ENCODE results near the gene PLEKHA5.
"Not testable (repeated sequence)": the region's sequence is repeated elsewhere in the genome, so short reads cannot be mapped to it uniquely, and the experiment has no call there.

PLEKHA5 gene

GRCh38 chr12:19285793-19286448 lies 156.4 kb downstream of the PLEKHA5 start:
- no peak for DNase-seq

GRCh38 chr12:19287302-19287701 lies 157.8 kb downstream of the PLEKHA5 start:
- DNase-seq, result no peak

GRCh38 chr12:19288161-19288560 lies 158.6 kb downstream of the PLEKHA5 start:
- DNase-seq, result no peak

GRCh38 chr12:19288603-19289244 lies 159.2 kb downstream of the PLEKHA5 start:
- DNase-seq, result peak; percentile 30

- DNase-seq, result no peak
These were observed 169.5 kb downstream of the PLEKHA5 start for GRCh38 chr12:19298836-19299605.

- DNase-seq, result no peak
These were observed 170.2 kb downstream of the PLEKHA5 start for GRCh38 chr12:19299765-19300164.

- no peak for DNase-seq
These were observed 171.7 kb downstream of the PLEKHA5 start for GRCh38 chr12:19301223-19301622.

- DNase-seq, result no peak
These were observed 172.2 kb downstream of the PLEKHA5 start for GRCh38 chr12:19301688-19302087.

GRCh38 chr12:19302100-19302640 lies 172.6 kb downstream of the PLEKHA5 start:
- DNase-seq, result no peak

GRCh38 chr12:19303496-19303895 lies 174.0 kb downstream of the PLEKHA5 start:
- DNase-seq, result no peak

- DNase-seq, result no peak
These were observed 174.7 kb downstream of the PLEKHA5 start for GRCh38 chr12:19304149-19304750.

GRCh38 chr12:19305621-19306020 lies 176.1 kb downstream of the PLEKHA5 start:
- DNase-seq, result not testable (repeated sequence)

- DNase-seq, result no peak
These were observed 176.8 kb downstream of the PLEKHA5 start for GRCh38 chr12:19306366-19306765.

GRCh38 chr12:19307451-19307850 lies 177.9 kb downstream of the PLEKHA5 start:
- no peak for DNase-seq

- no peak for DNase-seq
These were observed 181.6 kb downstream of the PLEKHA5 start for GRCh38 chr12:19311165-19311564.

- peak; percentile 46 for DNase-seq
These were observed 183.1 kb downstream of the PLEKHA5 start for GRCh38 chr12:19312637-19313036.

- DNase-seq, result peak; percentile 14
These were observed 186.9 kb downstream of the PLEKHA5 start for GRCh38 chr12:19316425-19316824.

- no peak for DNase-seq
These were observed 192.8 kb downstream of the PLEKHA5 start for GRCh38 chr12:19322376-19322775.

GRCh38 chr12:19323805-19324204 lies 194.3 kb downstream of the PLEKHA5 start:
- no peak for DNase-seq

- DNase-seq, result no peak
These were observed 196.6 kb downstream of the PLEKHA5 start for GRCh38 chr12:19326102-19326501.

GRCh38 chr12:19332196-19332595 lies 202.7 kb downstream of the PLEKHA5 start:
- DNase-seq, result no peak

GRCh38 chr12:19338405-19338804 lies 208.9 kb downstream of the PLEKHA5 start:
- no peak for DNase-seq

- DNase-seq, result peak; percentile 3
These were observed 221.3 kb downstream of the PLEKHA5 start for GRCh38 chr12:19350850-19351249.
